OCI-LY7 (cell line): ENCODE results near the gene GAMT.

Experiments used
- CTCF ChIP-seq: fragments of 200-600 bp; sonication (generic); conservative IDR thresholded peaks from 2 replicates; pipeline ENCODE4 v1.5.1; 2014; ENCODE audit warnings: mild to moderate bottlenecking, antibody characterized with exemption, low read length, moderate library complexity, mixed read lengths
- EZH2phosphoT487 ChIP-seq: fragments of 200-600 bp; sonication (generic); IDR thresholded peaks from 2 replicates; pipeline ENCODE4 v1.6.1; 2018; ENCODE audit warnings: low read depth, borderline replicate concordance, mild to moderate bottlenecking, mixed run types, antibody characterized with exemption, low read length, moderate library complexity, mixed read lengths

GRCh38 chr19:1384478-1385110 lies 16.7 kb downstream of the GAMT start:
- TF ChIP-seq CTCF: no peak
- no peak for TF ChIP-seq EZH2phosphoT487
